Posterior cingulate gyrus (tissue), 11 donors: Measurements from ENCODE around the gene ASRGL1.

ENCODE experiments used
- DNase-seq, 10 donors: peaks; one replicate each; pipeline versions ENCODE4 v3.0.0 to v3.0.0-alpha.2; 2020 to 2021; ENCODE audit warnings: mixed read lengths in 3 of 10
- intact Hi-C: fragments of 100-400 bp; cut with DNase I; formaldehyde crosslinking; loops from one replicate; pipeline ENCODE4 v1.15.1; 2023

The ASRGL1 gene

GRCh38 chr11:62433141-62433903, 96.1 kb downstream of the ASRGL1 start:
- DNase-seq = no peak
- intact Hi-C loops = no loop called here

- DNase-seq = no peak
- intact Hi-C loops = no loop called here
Observed at GRCh38 chr11:62433904-62434276, 96.6 kb downstream of the ASRGL1 start.

DNA sequence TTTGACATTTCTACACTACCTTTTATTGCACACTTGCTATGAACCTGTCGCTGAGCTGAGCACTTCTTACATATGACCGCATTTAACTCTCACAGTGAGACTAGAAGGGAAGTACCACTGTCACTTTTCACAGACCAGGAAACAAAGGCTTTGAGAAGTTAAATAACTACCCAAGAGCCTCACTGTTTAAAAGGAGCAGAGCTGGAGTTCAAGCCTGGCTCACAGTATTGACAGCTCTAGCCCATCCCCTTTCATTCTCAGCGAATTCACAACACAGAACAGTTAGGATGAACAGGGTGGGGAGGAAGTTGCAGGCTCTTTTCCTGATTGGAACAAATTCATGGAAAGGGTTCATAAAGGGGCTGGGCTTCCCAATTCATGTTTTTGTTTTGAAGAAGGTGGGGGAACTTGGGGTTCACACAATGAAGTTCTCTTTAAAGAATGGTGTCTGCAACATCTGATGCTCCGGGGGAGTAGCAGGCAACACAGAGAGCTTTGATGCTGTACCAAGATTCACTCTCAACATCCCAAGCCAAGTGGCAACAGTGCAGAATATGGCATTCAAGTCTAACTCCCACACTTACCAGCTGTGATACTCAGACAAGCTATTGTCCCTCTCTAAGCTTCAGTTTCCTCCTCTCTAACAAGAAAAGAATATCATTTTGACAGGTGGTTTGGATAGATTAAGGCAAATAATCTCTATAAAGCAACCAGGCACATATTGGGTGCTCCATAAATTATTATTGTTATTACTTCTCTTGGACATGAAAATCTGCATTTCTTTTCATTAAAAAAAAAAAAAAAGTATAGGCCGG, 98.8 kb downstream of the ASRGL1 start:
- peak in 2 of 10 donors; percentile 17 to 75 for DNase-seq

GRCh38 chr11:62437616-62438015, 100.4 kb downstream of the ASRGL1 start:
- intact Hi-C loops = no loop called here
- no peak for DNase-seq

More for the DNA sequence above, 98.8 kb downstream of the ASRGL1 start:
- intact Hi-C loops = no loop called here

DNA sequence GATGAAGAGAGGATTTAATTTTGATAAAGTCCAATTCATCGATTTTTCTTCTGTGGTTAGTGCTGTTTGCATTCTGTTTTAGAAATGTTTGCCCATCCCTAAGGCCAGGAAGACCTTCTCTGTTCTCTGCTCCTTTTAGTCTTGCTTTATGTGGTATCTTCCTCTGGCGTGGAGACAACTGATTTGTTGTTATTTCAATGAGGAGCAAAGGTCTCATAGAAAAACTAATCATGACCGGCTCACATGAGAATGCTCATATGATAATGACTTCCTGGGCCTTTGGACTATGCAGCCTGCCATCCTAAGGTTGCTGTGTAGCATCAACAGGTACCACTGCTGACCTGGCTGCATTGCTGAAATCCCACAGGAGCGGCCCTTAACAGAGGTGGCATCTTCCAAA, 101.4 kb downstream of the ASRGL1 start:
- intact Hi-C loops = no loop called here

DNA sequence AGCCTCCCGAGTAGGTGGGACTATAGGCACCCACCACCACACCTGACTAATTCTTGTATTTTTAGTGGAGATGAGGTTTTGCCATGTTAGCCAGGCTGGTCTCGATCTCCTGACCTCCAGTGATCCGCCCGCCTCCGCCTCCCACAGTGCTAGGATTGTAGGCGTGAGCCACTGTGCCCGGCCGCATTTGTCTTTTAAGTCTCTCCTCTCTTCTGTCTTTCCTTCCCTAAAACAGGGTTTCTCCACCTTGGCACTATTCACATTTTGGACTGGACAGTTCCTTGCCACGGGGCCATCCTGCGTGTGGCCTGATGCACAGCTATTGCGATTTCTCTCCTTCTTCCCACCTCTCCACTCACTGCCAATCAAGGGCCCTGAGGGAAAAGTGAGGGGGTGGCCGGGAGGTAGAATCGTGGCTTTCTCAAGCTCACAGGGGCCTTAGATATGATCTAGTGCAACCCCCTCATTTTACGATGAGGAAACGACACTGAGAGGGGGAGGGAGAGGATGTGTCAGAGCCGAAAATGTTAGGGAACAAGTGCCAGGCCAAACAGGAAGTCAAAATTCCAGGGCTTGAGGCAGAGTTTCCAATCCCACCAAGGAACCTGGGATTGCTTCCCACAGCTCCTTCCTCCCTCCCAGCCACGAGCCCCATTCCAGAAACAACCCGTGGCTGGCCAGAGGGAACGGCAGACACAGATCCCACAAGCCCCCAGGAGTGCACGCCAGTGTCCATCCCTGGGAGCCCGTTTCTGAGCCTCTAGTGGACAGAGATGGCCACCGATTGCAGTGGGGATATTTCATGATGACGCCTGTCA, 102.7 kb downstream of the ASRGL1 start:
- no peak for DNase-seq

More for the DNA sequence above, 101.4 kb downstream of the ASRGL1 start:
- no peak for DNase-seq

More for the DNA sequence above, 102.7 kb downstream of the ASRGL1 start:
- intact Hi-C loops = no loop called here
